Measurements from ENCODE around the gene SLC25A38.
A peak's percentile ranks its signal among the peaks of the same experiment; 100 is the strongest.
"Not testable (repeated sequence)": the region's sequence is repeated elsewhere in the genome, so short reads cannot be mapped to it uniquely, and the experiment has no call there.

SLC25A38 gene

GRCh38 chr3:39344746-39345344 lies 38.3 kb upstream of the SLC25A38 start:
- H3K27ac ChIP-seq = no peak overlapping the region
- TF ChIP-seq CTCF (conservative IDR thresholded peaks at IDR 0.05) = no peak

GRCh38 chr3:39346785-39347585 lies 36.2 kb upstream of the SLC25A38 start:
- H3K27ac ChIP-seq = peak overlapping the region; percentile 59
- TF ChIP-seq CTCF (conservative IDR thresholded peaks at IDR 0.05) = no peak

GRCh38 chr3:39347586-39347876 lies 35.6 kb upstream of the SLC25A38 start:
- no peak for TF ChIP-seq CTCF (conservative IDR thresholded peaks at IDR 0.05)
- H3K27ac ChIP-seq = peak overlapping the region; percentile 59

- no peak for TF ChIP-seq CTCF (conservative IDR thresholded peaks at IDR 0.05)
- H3K27ac ChIP-seq = peak overlapping the region; percentile 59
Measured at GRCh38 chr3:39349080-39349479, 34.1 kb upstream of the SLC25A38 start.

GRCh38 chr3:39350714-39351113 lies 32.5 kb upstream of the SLC25A38 start:
- no peak overlapping the region for H3K27ac ChIP-seq
- TF ChIP-seq CTCF (conservative IDR thresholded peaks at IDR 0.05) = no peak

- H3K27ac ChIP-seq = not testable (repeated sequence)
Measured at GRCh38 chr3:39351134-39351533, 32.0 kb upstream of the SLC25A38 start.

GRCh38 chr3:39353168-39353927 lies 29.8 kb upstream of the SLC25A38 start:
- not testable (repeated sequence) for H3K27ac ChIP-seq

- H3K27ac ChIP-seq = no peak overlapping the region
- no peak for TF ChIP-seq CTCF (conservative IDR thresholded peaks at IDR 0.05)
Measured at GRCh38 chr3:39358333-39358732, 24.8 kb upstream of the SLC25A38 start.
